Spinal cord (tissue), 10 donors: Measurements from ENCODE around the gene OR52B2. TPM values are rescaled to one million over a fixed set of nuclear protein-coding genes. Genes with fewer than 3 reads are reported as not detected.

Source experiments
- DNase-seq, 6 donors: peaks; one replicate each; pipeline versions ENCODE4 v3.0.0 to v3.0.0-alpha.2; 2013 to 2015; ENCODE audit warnings: low spot score in 6 of 6, low read depth in 4 of 6
- H3K27ac ChIP-seq: one replicate; pipeline ENCODE4 v1.5.1; 2013; ENCODE audit warnings: low read depth, low read length, control low read depth
- H3K27me3 ChIP-seq: one replicate; pipeline ENCODE4 v1.6.1; 2013; ENCODE audit warnings: low read length; ENCODE audit not compliant: control insufficient read depth, insufficient read depth
- H3K36me3 ChIP-seq: one replicate; pipeline ENCODE4 v1.6.1; 2013; ENCODE audit warnings: low read length; ENCODE audit not compliant: control insufficient read depth, insufficient read depth
- H3K4me1 ChIP-seq: one replicate; pipeline ENCODE4 v1.6.1; 2013; ENCODE audit warnings: low read length; ENCODE audit not compliant: control insufficient read depth, insufficient read depth
- H3K4me3 ChIP-seq: one replicate; pipeline ENCODE4 v1.5.1; 2013; ENCODE audit warnings: low read depth, low read length, control low read depth
- H3K9me3 ChIP-seq: one replicate; pipeline ENCODE4 v1.6.1; 2013; ENCODE audit warnings: low read length; ENCODE audit not compliant: control insufficient read depth, insufficient read depth
- WGBS: methylation state at CpG from one replicate; pipeline ENCODE4 v1.1.5; 2013; ENCODE audit warnings: missing lambda C conversion rate; ENCODE audit not compliant: insufficient coverage; 5-methylcytosine and 5-hydroxymethylcytosine counted together
- polyA plus RNA-seq, 2 donors: library from polyadenylated mRNA; unstranded; fragments of 120-200 nt; gene quantifications; one replicate each; pipeline ENCODE4 v1.2.1, GENCODE V29; 2013; ENCODE audit not compliant: insufficient read length in 2 of 2
- total RNA-seq, 2 donors: library from RNA; depleted of rRNA in 1 of 2; stranded (reverse); fragments of 120-200 nt in 1 of 2; fragments of >200 nt in 1 of 2; gene quantifications; one replicate each; pipeline versions ENCODE4 v1.2.3 to v1.2.4, GENCODE V29; 2013 to 2014
- donor health status: healthy.

OR52B2 gene
- total and polyA plus RNA-seq, 4 donors, result not detected

GRCh38 chr11:6204706-6205105, 34.6 kb upstream of the OR52B2 start:
- no CpG with 5 or more reads among the region's 1 CpG for WGBS
- Histone ChIP-seq H3K36me3 (peaks cover 19% of the 10 kb centered on the region), H3K27me3 (no peaks in the 10 kb centered on the region), H3K4me3 (no peak overlapping the region), H3K9me3 (no peaks in the 10 kb centered on the region), H3K4me1 (no peaks in the 10 kb centered on the region), H3K27ac (no peak overlapping the region)
- no peak for DNase-seq

GRCh38 chr11:6203327-6203726, 33.2 kb upstream of the OR52B2 start:
- no peak overlapping the region for H3K27ac ChIP-seq
- no peaks in the 10 kb centered on the region for H3K9me3 ChIP-seq
- H3K36me3 ChIP-seq, result peaks cover 10% of the 10 kb centered on the region
- H3K4me1 ChIP-seq, result no peaks in the 10 kb centered on the region
- no CpG with 5 or more reads among the region's 3 CpGs for WGBS
- H3K4me3 ChIP-seq, result no peak overlapping the region
- no peak for DNase-seq
- H3K27me3 ChIP-seq, result no peaks in the 10 kb centered on the region

GRCh38 chr11:6202041-6202440, 31.9 kb upstream of the OR52B2 start:
- WGBS, result 88% methylated on average over 1 of the region's 1 CpG
- Histone ChIP-seq H3K36me3 (peaks cover 5% of the 10 kb centered on the region), H3K27ac (no peak overlapping the region), H3K4me3 (no peak overlapping the region), H3K9me3 (no peaks in the 10 kb centered on the region), H3K4me1 (no peaks in the 10 kb centered on the region), H3K27me3 (no peaks in the 10 kb centered on the region)
- DNase-seq, result no peak

GRCh38 chr11:6201481-6201880, 31.4 kb upstream of the OR52B2 start:
- no peaks in the 10 kb centered on the region for H3K9me3 ChIP-seq
- no peaks in the 10 kb centered on the region for H3K27me3 ChIP-seq
- DNase-seq, result no peak
- peaks cover 5% of the 10 kb centered on the region for H3K36me3 ChIP-seq
- no peak overlapping the region for H3K27ac ChIP-seq
- no peak overlapping the region for H3K4me3 ChIP-seq
- H3K4me1 ChIP-seq, result no peaks in the 10 kb centered on the region
- WGBS, result 100% methylated on average over 1 of the region's 2 CpGs

GRCh38 chr11:6200975-6201374, 30.8 kb upstream of the OR52B2 start:
- no peak overlapping the region for H3K27ac ChIP-seq
- H3K27me3 ChIP-seq, result no peaks in the 10 kb centered on the region
- no peak for DNase-seq
- H3K4me3 ChIP-seq, result no peak overlapping the region
- no peaks in the 10 kb centered on the region for H3K4me1 ChIP-seq
- WGBS, result 81% methylated on average over 3 of the region's 4 CpGs
- H3K9me3 ChIP-seq, result no peaks in the 10 kb centered on the region
- peaks cover 5% of the 10 kb centered on the region for H3K36me3 ChIP-seq

- 97% methylated on average over 5 of the region's 5 CpGs for WGBS
- Histone ChIP-seq H3K4me1 (no peaks in the 10 kb centered on the region), H3K27me3 (no peaks in the 10 kb centered on the region), H3K9me3 (no peaks in the 10 kb centered on the region), H3K27ac (no peak within 1 kb of the TSS), H3K4me3 (no peak within 1 kb of the TSS), H3K36me3 (no peaks in the 10 kb centered on the region)
- no peak for DNase-seq
Measured at GRCh38 chr11:6199174-6199810, 29.2 kb upstream of the OR52B2 start, which contains the start of gene OR52W1. Gene OR52W1, plus strand, starts transcription at chr11:6199224. Its CDS starts 0 bp downstream, at chr11:6199224.

- Histone ChIP-seq H3K9me3 (no peaks in the 10 kb centered on the region), H3K4me1 (no peaks in the 10 kb centered on the region), H3K4me3 (no peak overlapping the region), H3K27me3 (no peaks in the 10 kb centered on the region), H3K36me3 (no peaks in the 10 kb centered on the region), H3K27ac (no peak overlapping the region)
- DNase-seq, result no peak
- 83% methylated on average over 3 of the region's 4 CpGs for WGBS
Measured at GRCh38 chr11:6197466-6198200, 27.5 kb upstream of the OR52B2 start.

- Histone ChIP-seq H3K27me3 (no peaks in the 10 kb centered on the region), H3K4me3 (no peak overlapping the region), H3K36me3 (no peaks in the 10 kb centered on the region), H3K27ac (no peak overlapping the region), H3K9me3 (no peaks in the 10 kb centered on the region), H3K4me1 (no peaks in the 10 kb centered on the region)
- no CpG with 5 or more reads among the region's 4 CpGs for WGBS
- DNase-seq, result no peak
Measured at GRCh38 chr11:6196396-6196795, 26.3 kb upstream of the OR52B2 start.

- H3K36me3 ChIP-seq, result no peaks in the 10 kb centered on the region
Measured at GRCh38 chr11:6194065-6194581, 24.0 kb upstream of the OR52B2 start.

GRCh38 chr11:6191742-6192141, 21.6 kb upstream of the OR52B2 start:
- DNase-seq, result no peak
- Histone ChIP-seq H3K36me3 (no peaks in the 10 kb centered on the region), H3K27ac (no peak overlapping the region), H3K4me3 (no peak overlapping the region), H3K4me1 (no peaks in the 10 kb centered on the region), H3K9me3 (no peaks in the 10 kb centered on the region), H3K27me3 (no peaks in the 10 kb centered on the region)

More at GRCh38 chr11:6194065-6194581, 24.0 kb upstream of the OR52B2 start:
- Histone ChIP-seq H3K4me3 (no peak overlapping the region), H3K27ac (no peak overlapping the region), H3K4me1 (no peaks in the 10 kb centered on the region), H3K27me3 (no peaks in the 10 kb centered on the region), H3K9me3 (no peaks in the 10 kb centered on the region)
- no CpG with 5 or more reads among the region's 1 CpG for WGBS
- DNase-seq, result no peak
